Thyroid gland (tissue), 4 donors: ENCODE measurements around the gene PTPRN2. TPM values are rescaled to one million over a fixed set of nuclear protein-coding genes. Genes with fewer than 3 reads are reported as not detected.

Source experiments
- DNase-seq, 2 donors: peaks; one replicate each; pipeline ENCODE4 v3.0.0-alpha.2; 2019
- H3K27ac ChIP-seq, 3 donors: fragments of 200-600 bp; sonication (generic); 1 replicate in 2 of 3; 2 replicates in 1 of 3; pipeline ENCODE4 v1.5.1; 2016 to 2019; ENCODE audit warnings: mild to moderate bottlenecking in 1 of 3, moderate library complexity in 1 of 3
- H3K27me3 ChIP-seq: fragments of 200-600 bp; sonication (generic); one replicate; pipeline ENCODE4 v1.5.1; 2019
- H3K36me3 ChIP-seq, 2 donors: fragments of 200-600 bp; sonication (generic); one replicate each; pipeline ENCODE4 v1.5.1; 2016 to 2019
- H3K4me1 ChIP-seq, 2 donors: fragments of 200-600 bp; sonication (generic); one replicate each; pipeline ENCODE4 v1.5.1; 2017 to 2019
- H3K4me3 ChIP-seq, 3 donors: fragments of 200-600 bp; sonication (generic); replicated peaks in 1 of 3; 1 replicate in 2 of 3; 2 replicates in 1 of 3; pipeline ENCODE4 v1.5.1; 2016; ENCODE audit warnings: mild to moderate bottlenecking in 1 of 3
- H3K9me3 ChIP-seq: fragments of 200-600 bp; sonication (generic); one replicate; pipeline ENCODE4 v1.5.1; 2017
- CTCF ChIP-seq, 6 experiments: fragments of 200-600 bp in 3 of 6; fragments of 450-650 bp in 3 of 6; sonication (generic) in 3 of 6; IDR thresholded peaks; one replicate each; pipeline ENCODE4 v1.5.1; 2016 to 2019; ENCODE audit warnings: antibody characterized with exemption in 6 of 6, mild to moderate bottlenecking in 2 of 6, inconsistent platforms in 1 of 6, moderate library complexity in 1 of 6
- POLR2A ChIP-seq, 2 donors: fragments of 450-650 bp; IDR thresholded peaks; one replicate each; pipeline ENCODE4 v1.6.1; 2017; ENCODE audit warnings: antibody characterized with exemption in 2 of 2, mild to moderate bottlenecking in 2 of 2, moderate library complexity in 1 of 2
- WGBS, 2 donors: methylation state at CpG; one replicate each; pipeline ENCODE4 v1.1.5; 2017; 5-methylcytosine and 5-hydroxymethylcytosine counted together
- intact Hi-C: fragments of 100-400 bp; cut with DNase I; formaldehyde crosslinking; loops from one replicate; pipeline ENCODE4 v1.15.1; 2023
- total RNA-seq, 4 donors: library from RNA; depleted of rRNA; stranded (reverse); fragments of >200 nt; gene quantifications; one replicate each; pipeline ENCODE4 v1.2.3, GENCODE V29; 2016

PTPRN2 gene
- total RNA-seq, 4 donors from 2014 or later = 4.2 to 9.9 (median 7.7) TPM

- intact Hi-C loops = no loop called here
- 90 to 91% methylated on average over 12 of the region's 17 CpGs for WGBS, 2 donors
- Histone ChIP-seq H3K9me3 (no peaks in the 10 kb centered on the region), H3K27ac (no peak overlapping the region), H3K4me1 (no peaks in the 10 kb centered on the region), H3K36me3 (no peaks in the 10 kb centered on the region), H3K4me3 (no peak overlapping the region), H3K27me3 (no peaks in the 10 kb centered on the region)
- no peak for DNase-seq
- TF ChIP-seq POLR2A (IDR thresholded peaks at IDR 0.05) (no peak), CTCF (IDR thresholded peaks at IDR 0.05) (no peak)
These were observed 215.8 kb downstream of the PTPRN2 start for GRCh38 chr7:158371856-158372255.

DNA sequence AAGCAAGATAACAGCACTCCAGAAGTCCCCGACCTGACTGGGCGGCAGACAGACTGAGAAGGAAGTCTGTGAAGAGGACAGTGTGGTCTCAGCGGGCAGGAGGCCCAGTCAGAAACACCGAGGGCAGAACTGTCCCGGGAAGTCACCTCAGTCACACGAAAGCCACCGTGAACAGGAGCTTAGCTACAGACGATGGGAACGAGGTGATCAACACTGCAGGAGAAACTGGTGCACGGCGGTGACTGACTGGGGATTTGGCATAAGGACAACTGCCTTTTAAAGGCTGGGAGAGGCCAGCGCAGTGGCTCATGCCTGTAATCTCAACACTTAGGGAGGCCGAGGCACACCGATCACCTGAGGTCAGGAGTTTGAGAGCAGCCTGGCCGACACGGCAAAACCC is 217.8 kb downstream of the PTPRN2 start:
- Histone ChIP-seq H3K27ac (no peak overlapping the region), H3K36me3 (no peaks in the 10 kb centered on the region), H3K27me3 (no peaks in the 10 kb centered on the region), H3K9me3 (no peaks in the 10 kb centered on the region), H3K4me1 (no peaks in the 10 kb centered on the region), H3K4me3 (no peak overlapping the region)
- DNase-seq = no peak
- intact Hi-C loops = no loop called here
- no peak for TF ChIP-seq POLR2A (IDR thresholded peaks at IDR 0.05)
- no peak for TF ChIP-seq CTCF (IDR thresholded peaks at IDR 0.05)
- 83 to 87% methylated on average over 16 of the region's 16 CpGs for WGBS, 2 donors

DNA sequence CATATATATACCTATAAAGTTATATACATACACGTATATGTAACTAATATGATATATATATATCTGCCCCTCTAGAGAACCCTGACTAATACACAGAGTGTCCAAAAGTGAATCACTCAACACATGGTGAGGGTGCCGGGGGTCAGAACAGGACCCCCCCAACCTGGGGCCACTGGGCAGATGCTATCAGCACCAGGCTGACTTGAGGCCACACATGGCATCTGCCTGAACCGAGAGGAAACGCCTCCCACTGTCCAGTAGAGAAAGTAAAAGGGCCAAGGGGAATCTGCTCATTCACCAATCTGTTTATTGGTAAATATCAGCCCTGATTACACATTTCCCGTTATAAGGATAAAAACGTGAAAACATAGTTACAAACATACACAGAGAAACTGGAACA is 218.3 kb downstream of the PTPRN2 start:
- no peak for DNase-seq
- WGBS, 2 donors = 85% methylated on average over 6 of the region's 6 CpGs
- H3K36me3 ChIP-seq = no peaks in the 10 kb centered on the region
- no peak overlapping the region for H3K4me3 ChIP-seq
- intact Hi-C loops = no loop called here
- no peak overlapping the region for H3K27ac ChIP-seq
- TF ChIP-seq POLR2A (IDR thresholded peaks at IDR 0.05) = no peak
- no peak for TF ChIP-seq CTCF (IDR thresholded peaks at IDR 0.05)
- H3K4me1 ChIP-seq = no peaks in the 10 kb centered on the region
- H3K27me3 ChIP-seq = no peaks in the 10 kb centered on the region
- no peaks in the 10 kb centered on the region for H3K9me3 ChIP-seq

- Histone ChIP-seq H3K27me3 (no peaks in the 10 kb centered on the region), H3K9me3 (no peaks in the 10 kb centered on the region), H3K27ac (no peak overlapping the region), H3K4me1 (no peaks in the 10 kb centered on the region), H3K36me3 (no peaks in the 10 kb centered on the region), H3K4me3 (no peak overlapping the region)
- 56 to 60% methylated on average over 7 of the region's 7 CpGs for WGBS, 2 donors
- no peak for TF ChIP-seq CTCF (IDR thresholded peaks at IDR 0.05)
- TF ChIP-seq POLR2A (IDR thresholded peaks at IDR 0.05) = no peak
- intact Hi-C loops = no loop called here
- no peak for DNase-seq
These were observed 219.2 kb downstream of the PTPRN2 start for GRCh38 chr7:158368449-158368848.

- Histone ChIP-seq H3K27me3 (no peaks in the 10 kb centered on the region), H3K27ac (no peak overlapping the region), H3K4me1 (no peaks in the 10 kb centered on the region), H3K4me3 (no peak overlapping the region), H3K9me3 (no peaks in the 10 kb centered on the region), H3K36me3 (no peaks in the 10 kb centered on the region)
- no peak for DNase-seq
- 50 to 55% methylated on average over 3 of the region's 3 CpGs for WGBS, 2 donors
- TF ChIP-seq CTCF (IDR thresholded peaks at IDR 0.05) = no peak
- no peak for TF ChIP-seq POLR2A (IDR thresholded peaks at IDR 0.05)
- intact Hi-C loops = no loop called here
These were observed 220.0 kb downstream of the PTPRN2 start for GRCh38 chr7:158367634-158367982.
